Right atrium auricular region (tissue), 2 donors: Measurements from ENCODE around the gene EHD3. TPM values are rescaled to one million over a fixed set of nuclear protein-coding genes. Genes with fewer than 3 reads are reported as not detected.

Experiments
- DNase-seq: peaks from one replicate; pipeline ENCODE4 v3.0.0-alpha.2; 2019; ENCODE audit warnings: low spot score
- H3K27ac ChIP-seq, 2 donors: fragments of 200-600 bp; sonication (generic); 1 replicate in 1 of 2; 2 replicates in 1 of 2; pipeline ENCODE4 v1.5.1; 2016 to 2019
- H3K27me3 ChIP-seq, 2 donors: fragments of 200-600 bp; sonication (generic); one replicate each; pipeline versions ENCODE4 v1.5.1 to v1.6.0; 2017 to 2019
- H3K36me3 ChIP-seq: fragments of 200-600 bp; sonication (generic); one replicate; pipeline ENCODE4 v1.5.1; 2016
- H3K4me1 ChIP-seq, 2 donors: fragments of 200-600 bp; sonication (generic); one replicate each; pipeline versions ENCODE4 v1.5.1 to v1.6.0; 2017 to 2019
- H3K4me3 ChIP-seq, 2 donors: fragments of 200-600 bp; sonication (generic); 1 replicate in 1 of 2; 2 replicates in 1 of 2; pipeline ENCODE4 v1.5.1; 2017 to 2019; ENCODE audit warnings: mild to moderate bottlenecking in 1 of 2, moderate library complexity in 1 of 2
- H3K9me3 ChIP-seq, 2 donors: fragments of 200-600 bp; sonication (generic); one replicate each; pipeline ENCODE4 v1.5.1; 2019
- total RNA-seq, 2 donors: library from RNA; depleted of rRNA; stranded (reverse); fragments of >200 nt; gene quantifications; one replicate each; pipeline ENCODE4 v1.1.0, GENCODE V29; 2016
- TF ChIP-seq, protein P1 (sequence below), 2 donors: fragments of 200-600 bp; sonication (generic); IDR thresholded peaks; one replicate each; pipeline ENCODE4 v1.5.1; 2019; ENCODE audit warnings: antibody characterized with exemption in 2 of 2

The EHD3 gene
- total RNA-seq, 2 donors from 2014 or later, result 10.6 to 12.5 TPM

DNA sequence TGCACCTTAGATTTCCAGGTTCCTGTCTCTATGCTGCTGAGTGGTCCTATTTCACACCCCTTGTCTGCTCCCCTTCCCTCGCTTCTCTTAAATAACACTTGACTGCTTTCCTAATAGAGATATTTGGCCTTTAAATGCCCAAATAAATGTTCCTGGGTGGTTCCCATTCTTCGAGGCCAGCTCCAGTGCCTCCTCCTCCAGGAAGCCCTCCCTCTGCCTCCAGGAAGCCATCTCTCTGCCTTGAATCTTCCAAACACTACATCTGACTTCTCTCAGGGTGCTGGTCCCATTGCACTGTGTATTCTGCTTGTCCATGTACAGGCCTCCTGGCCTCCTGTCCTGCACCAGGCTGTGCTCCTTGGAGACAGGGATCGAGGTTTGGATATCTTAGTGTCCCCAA lies 14.2 kb downstream of the EHD3 start:
- TF ChIP-seq, protein P1, sequence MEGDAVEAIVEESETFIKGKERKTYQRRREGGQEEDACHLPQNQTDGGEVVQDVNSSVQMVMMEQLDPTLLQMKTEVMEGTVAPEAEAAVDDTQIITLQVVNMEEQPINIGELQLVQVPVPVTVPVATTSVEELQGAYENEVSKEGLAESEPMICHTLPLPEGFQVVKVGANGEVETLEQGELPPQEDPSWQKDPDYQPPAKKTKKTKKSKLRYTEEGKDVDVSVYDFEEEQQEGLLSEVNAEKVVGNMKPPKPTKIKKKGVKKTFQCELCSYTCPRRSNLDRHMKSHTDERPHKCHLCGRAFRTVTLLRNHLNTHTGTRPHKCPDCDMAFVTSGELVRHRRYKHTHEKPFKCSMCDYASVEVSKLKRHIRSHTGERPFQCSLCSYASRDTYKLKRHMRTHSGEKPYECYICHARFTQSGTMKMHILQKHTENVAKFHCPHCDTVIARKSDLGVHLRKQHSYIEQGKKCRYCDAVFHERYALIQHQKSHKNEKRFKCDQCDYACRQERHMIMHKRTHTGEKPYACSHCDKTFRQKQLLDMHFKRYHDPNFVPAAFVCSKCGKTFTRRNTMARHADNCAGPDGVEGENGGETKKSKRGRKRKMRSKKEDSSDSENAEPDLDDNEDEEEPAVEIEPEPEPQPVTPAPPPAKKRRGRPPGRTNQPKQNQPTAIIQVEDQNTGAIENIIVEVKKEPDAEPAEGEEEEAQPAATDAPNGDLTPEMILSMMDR (IDR thresholded peaks at IDR 0.05), result no peak
- no peaks in the 10 kb centered on the region for H3K4me1 ChIP-seq
- H3K36me3 ChIP-seq, result peaks cover 28% of the 10 kb centered on the region
- H3K4me3 ChIP-seq, result no peak overlapping the region
- DNase-seq, result no peak
- H3K27me3 ChIP-seq, result no peaks in the 10 kb centered on the region
- no peak overlapping the region for H3K27ac ChIP-seq
- H3K9me3 ChIP-seq, result no peaks in the 10 kb centered on the region

GRCh38 chr2:31249009-31249690 lies 15.2 kb downstream of the EHD3 start:
- Histone ChIP-seq H3K4me3 (no peak overlapping the region), H3K9me3 (no peaks in the 10 kb centered on the region), H3K4me1 (no peaks in the 10 kb centered on the region), H3K27me3 (no peaks in the 10 kb centered on the region), H3K27ac (no peak overlapping the region), H3K36me3 (peaks cover 27% of the 10 kb centered on the region)
- no peak for DNase-seq
- TF ChIP-seq, protein P1 (IDR thresholded peaks at IDR 0.05), result no peak

DNA sequence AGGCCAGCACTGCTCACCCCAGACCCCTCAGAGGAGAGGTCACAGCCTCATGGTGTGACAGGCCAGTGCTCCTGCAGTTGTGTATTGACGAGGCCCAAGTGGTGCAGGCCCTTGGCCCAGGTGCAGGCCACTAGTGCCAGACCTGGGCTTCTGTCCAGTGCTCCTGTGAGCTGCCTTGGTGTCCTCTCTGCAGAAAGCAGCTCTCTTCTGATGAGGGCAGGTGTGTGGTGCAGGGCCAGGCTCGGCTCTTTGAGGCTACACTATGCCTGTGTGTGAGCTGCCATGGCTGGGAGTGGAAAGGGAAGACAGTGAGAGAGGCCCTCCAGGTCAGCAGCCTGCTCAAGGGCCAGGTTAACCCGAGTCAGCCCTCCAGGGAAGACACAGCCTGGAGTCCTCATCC lies 17.1 kb downstream of the EHD3 start:
- no peak overlapping the region for H3K27ac ChIP-seq
- no peak overlapping the region for H3K4me3 ChIP-seq
- no peak for DNase-seq
- H3K9me3 ChIP-seq, result no peaks in the 10 kb centered on the region
- H3K4me1 ChIP-seq, result no peaks in the 10 kb centered on the region
- no peaks in the 10 kb centered on the region for H3K27me3 ChIP-seq
- TF ChIP-seq, protein P1 (IDR thresholded peaks at IDR 0.05), result no peak
- peaks cover 19% of the 10 kb centered on the region for H3K36me3 ChIP-seq

- DNase-seq, result no peak
- peaks cover 0 to 2% of the 10 kb centered on the region in 2 donors for H3K4me1 ChIP-seq
- H3K27ac ChIP-seq, result no peak overlapping the region
- TF ChIP-seq, protein P1 (IDR thresholded peaks at IDR 0.05), result no peak
- H3K9me3 ChIP-seq, result no peaks in the 10 kb centered on the region
- no peak overlapping the region for H3K4me3 ChIP-seq
- H3K36me3 ChIP-seq, result peaks cover 19% of the 10 kb centered on the region
- no peaks in the 10 kb centered on the region for H3K27me3 ChIP-seq
These were observed 17.9 kb downstream of the EHD3 start for GRCh38 chr2:31251851-31252250.

DNA sequence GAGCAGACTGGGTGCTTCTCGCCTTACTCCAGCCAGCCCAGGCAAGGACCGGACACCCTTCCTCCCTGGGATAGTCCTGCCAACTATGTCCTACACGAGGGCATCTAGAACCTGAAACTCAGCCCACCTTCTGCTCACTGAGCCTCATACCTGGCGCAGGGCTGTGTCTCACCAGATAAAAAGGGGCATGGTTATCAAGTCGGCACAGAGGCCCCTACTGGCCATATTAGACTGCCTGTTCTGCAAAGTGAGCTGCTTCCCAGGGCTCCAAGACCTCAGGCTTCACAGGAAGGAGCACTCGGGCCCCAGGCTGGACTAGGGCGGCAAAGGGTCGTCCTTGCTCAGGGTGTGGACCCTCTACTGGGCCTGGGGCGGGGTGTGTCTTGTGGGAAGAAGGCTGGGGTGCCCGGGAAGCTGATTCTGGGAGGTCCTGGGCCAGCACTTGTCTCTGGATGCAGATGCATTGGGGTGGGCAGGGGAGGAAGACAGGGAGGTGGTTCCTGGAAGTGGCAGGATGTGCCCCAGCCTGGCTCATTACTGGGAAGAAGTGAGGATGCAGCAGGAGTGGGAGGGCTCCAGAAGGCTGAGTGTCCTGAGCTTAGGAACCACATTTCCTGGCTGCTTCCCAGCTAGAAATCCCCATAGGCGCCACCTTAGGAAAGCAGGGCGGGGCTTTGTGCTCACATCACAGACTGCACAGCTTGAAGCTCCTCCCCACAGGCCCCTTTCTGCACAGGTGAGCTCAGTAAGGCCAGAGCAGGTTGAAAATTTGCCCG lies 19.6 kb downstream of the EHD3 start:
- no peak overlapping the region for H3K27ac ChIP-seq

More for the DNA sequence above, 19.6 kb downstream of the EHD3 start:
- Histone ChIP-seq H3K4me1 (peaks cover 0 to 8% of the 10 kb centered on the region in 2 donors), H3K36me3 (peaks cover 10% of the 10 kb centered on the region), H3K4me3 (no peak overlapping the region), H3K27me3 (no peaks in the 10 kb centered on the region), H3K9me3 (no peaks in the 10 kb centered on the region)
- DNase-seq, result no peak
- TF ChIP-seq, protein P1 (IDR thresholded peaks at IDR 0.05), result no peak
